DND-41 (cell line): ENCODE results near the gene VSNL1.

Source experiments
- ATAC-seq: fragments of 200-7000 bp; cut with Tn5 transposase; 3 replicates; pipeline ENCODE4 v1.9.1; 2021; ENCODE audit warnings: low read depth; ENCODE audit not compliant: insufficient read depth
- DNase-seq: peaks from one replicate; pipeline ENCODE4 v3.0.0-alpha.2; 2020
- H2AFZ ChIP-seq: 2 replicates; pipeline ENCODE4 v1.6.0; 2012; ENCODE audit warnings: low read depth, low read length
- H3K27ac ChIP-seq: 2 replicates; pipeline ENCODE4 v1.5.1; 2012; ENCODE audit warnings: low read length, inconsistent platforms
- H3K27me3 ChIP-seq: fragments of 200-600 bp; sonication (generic); 2 replicates; pipeline ENCODE4 v1.6.0; 2012; ENCODE audit warnings: low read length, mild to moderate bottlenecking, inconsistent platforms; ENCODE audit not compliant: insufficient read depth, poor library complexity
- H3K36me3 ChIP-seq: 2 replicates; pipeline ENCODE4 v1.5.1; 2012; ENCODE audit warnings: low read length, inconsistent platforms; ENCODE audit not compliant: insufficient read depth
- H3K4me1 ChIP-seq: 2 replicates; pipeline ENCODE4 v1.5.1; 2012; ENCODE audit warnings: mild to moderate bottlenecking, low read length; ENCODE audit not compliant: insufficient read depth
- H3K4me2 ChIP-seq: 2 replicates; pipeline ENCODE4 v1.6.0; 2012; ENCODE audit warnings: mild to moderate bottlenecking, moderate library complexity, low read length, inconsistent platforms; ENCODE audit not compliant: insufficient read depth
- H3K4me3 ChIP-seq, 2 experiments: fragments of 200-600 bp in 1 of 2; shearing (Covaris generic) in 1 of 2; 2 replicates each; pipeline ENCODE4 v1.5.1; 2012 to 2016; ENCODE audit warnings: inconsistent platforms in 2 of 2, low read length in 2 of 2, mild to moderate bottlenecking in 2 of 2, low read depth in 1 of 2, moderate library complexity in 1 of 2
- H3K79me2 ChIP-seq: 2 replicates; pipeline ENCODE4 v1.6.0; 2012; ENCODE audit warnings: low read length, inconsistent platforms; ENCODE audit not compliant: insufficient read depth
- H3K9ac ChIP-seq: 2 replicates; pipeline ENCODE4 v1.6.0; 2012; ENCODE audit warnings: low read depth, mild to moderate bottlenecking, inconsistent platforms, low read length, moderate library complexity
- H3K9me3 ChIP-seq: 2 replicates; pipeline ENCODE4 v1.5.1; 2012; ENCODE audit warnings: low read length, moderate library complexity, mild to moderate bottlenecking, inconsistent platforms; ENCODE audit not compliant: insufficient read depth, severe bottlenecking
- H4K20me1 ChIP-seq: 2 replicates; pipeline ENCODE4 v1.6.0; 2012; ENCODE audit warnings: low read length; ENCODE audit not compliant: insufficient read depth
- CTCF ChIP-seq: IDR thresholded peaks from 2 replicates; pipeline ENCODE4 v1.5.1; 2012; ENCODE audit warnings: borderline replicate concordance, low read length, moderate library complexity, mild to moderate bottlenecking; ENCODE audit not compliant: poor library complexity, severe bottlenecking; ENCODE audit errors: extremely low read depth
- EZH2 ChIP-seq: IDR thresholded peaks from 3 replicates; pipeline ENCODE4 v1.6.1; 2012; ENCODE audit warnings: borderline replicate concordance, low read depth, mild to moderate bottlenecking, moderate library complexity, low read length, inconsistent platforms; ENCODE audit not compliant: severe bottlenecking

Gene VSNL1

GRCh38 chr2:17615728-17616351, 75.3 kb downstream of the VSNL1 start:
- Histone ChIP-seq H3K9ac (no peak overlapping the region), H3K27me3 (no peaks in the 10 kb centered on the region), H3K4me1 (no peaks in the 10 kb centered on the region), H2AFZ (no peak overlapping the region), H3K9me3 (no peaks in the 10 kb centered on the region), H4K20me1 (no peaks in the 10 kb centered on the region), H3K79me2 (no peaks in the 10 kb centered on the region), H3K4me3 (no peak overlapping the region), H3K4me2 (no peak overlapping the region), H3K36me3 (no peaks in the 10 kb centered on the region), H3K27ac (no peak overlapping the region)
- TF ChIP-seq EZH2 (no peak), CTCF (no peak)
- no peak for DNase-seq
- ATAC-seq: no peak

- DNase-seq: no peak
These were observed 75.9 kb downstream of the VSNL1 start for GRCh38 chr2:17616405-17616804.

GRCh38 chr2:17617516-17617915, 77.0 kb downstream of the VSNL1 start:
- Histone ChIP-seq H3K9ac (no peak overlapping the region), H4K20me1 (no peaks in the 10 kb centered on the region), H3K36me3 (no peaks in the 10 kb centered on the region), H2AFZ (no peak overlapping the region), H3K4me2 (no peak overlapping the region), H3K79me2 (no peaks in the 10 kb centered on the region), H3K27me3 (no peaks in the 10 kb centered on the region), H3K27ac (no peak overlapping the region), H3K9me3 (no peaks in the 10 kb centered on the region), H3K4me1 (no peaks in the 10 kb centered on the region), H3K4me3 (no peak overlapping the region)
- ATAC-seq (no peak), DNase-seq (no peak)
- TF ChIP-seq CTCF (no peak), EZH2 (no peak)

More at GRCh38 chr2:17616405-17616804, 75.9 kb downstream of the VSNL1 start:
- no peak overlapping the region for H3K9ac ChIP-seq
- H3K9me3 ChIP-seq: no peaks in the 10 kb centered on the region
- H3K36me3 ChIP-seq: no peaks in the 10 kb centered on the region
- ATAC-seq: no peak
- H3K4me3 ChIP-seq: no peak overlapping the region
- no peaks in the 10 kb centered on the region for H3K4me1 ChIP-seq
- H3K27me3 ChIP-seq: no peaks in the 10 kb centered on the region
- no peak for TF ChIP-seq CTCF
- H4K20me1 ChIP-seq: no peaks in the 10 kb centered on the region
- no peaks in the 10 kb centered on the region for H3K79me2 ChIP-seq
- H3K27ac ChIP-seq: no peak overlapping the region
- no peak overlapping the region for H2AFZ ChIP-seq
- H3K4me2 ChIP-seq: no peak overlapping the region

- no peak overlapping the region for H3K4me2 ChIP-seq
- H3K9me3 ChIP-seq: no peaks in the 10 kb centered on the region
- no peaks in the 10 kb centered on the region for H3K27me3 ChIP-seq
- H3K4me1 ChIP-seq: no peaks in the 10 kb centered on the region
- H3K9ac ChIP-seq: no peak overlapping the region
- no peaks in the 10 kb centered on the region for H3K36me3 ChIP-seq
- ATAC-seq (no peak), DNase-seq (no peak)
- no peak overlapping the region for H3K4me3 ChIP-seq
- H2AFZ ChIP-seq: no peak overlapping the region
- no peaks in the 10 kb centered on the region for H4K20me1 ChIP-seq
- H3K27ac ChIP-seq: no peak overlapping the region
- no peak for TF ChIP-seq CTCF
- TF ChIP-seq EZH2: no peak
- H3K79me2 ChIP-seq: no peaks in the 10 kb centered on the region
These were observed 77.5 kb downstream of the VSNL1 start for GRCh38 chr2:17617955-17618354.
